ENCODE data around the gene SEZ6L.

DNA sequence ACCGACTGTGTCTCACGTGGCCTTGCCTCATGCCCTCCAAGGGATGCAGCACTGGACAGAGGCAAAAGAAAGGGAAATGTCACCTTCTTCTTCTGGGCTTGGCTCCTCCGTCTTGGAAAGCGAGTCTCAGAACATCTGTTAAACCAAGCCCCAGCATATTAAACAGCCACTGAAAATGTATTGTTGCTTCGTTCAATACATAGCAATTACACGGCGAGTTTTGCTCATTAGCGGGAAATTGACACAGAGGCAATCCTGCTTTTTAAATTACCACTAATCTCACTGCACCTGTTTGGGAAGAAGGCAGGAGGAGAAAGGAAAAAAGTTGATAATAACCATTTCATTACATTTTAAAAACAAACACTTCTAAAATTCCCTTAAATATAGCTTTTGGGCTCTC is 72.1 kb downstream of the SEZ6L start:
- TF ChIP-seq TAF1 (IDR thresholded peaks at IDR 0.05; ENCODE audit: borderline replicate concordance, low read depth, low read length) (no peak), POLR2A (IDR thresholded peaks at IDR 0.05; ENCODE audit: low read depth, low read length) (no peak)
